Measurements from ENCODE around the gene ATP2B1. TPM values are rescaled to one million over a fixed set of nuclear protein-coding genes. Genes with fewer than 3 reads are reported as not detected.

Gene ATP2B1
- polyA plus RNA-seq, 1 donor: 95.6 TPM

DNA sequence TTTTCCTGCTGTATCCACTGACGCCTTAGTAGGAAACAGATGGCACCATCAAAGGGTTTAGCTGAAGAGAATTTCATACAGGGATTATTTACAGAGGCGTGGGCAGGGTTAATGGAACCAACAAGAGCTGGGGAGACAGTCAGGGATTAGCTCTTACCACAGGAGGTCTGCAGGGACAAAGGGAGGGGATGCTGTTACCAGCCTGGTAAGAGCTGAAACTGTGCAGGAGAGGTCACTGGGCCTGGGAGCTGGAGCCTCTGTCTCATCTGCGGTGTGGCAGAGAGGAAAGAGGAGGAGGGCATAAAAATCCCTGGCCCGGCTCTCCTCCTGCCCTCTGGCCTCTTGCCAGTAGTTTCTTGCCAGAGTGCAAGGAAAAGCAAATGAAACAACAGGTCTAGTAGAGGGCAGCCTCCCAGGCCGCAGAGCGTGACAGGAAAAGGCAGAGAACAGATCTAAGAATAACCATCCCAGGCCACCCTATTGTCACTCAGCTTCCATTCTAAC, 163.9 kb downstream of the ATP2B1 start:
- Histone ChIP-seq H3K27me3 (ENCODE audit: control insufficient read depth, insufficient read depth, low read length) (no peaks in the 10 kb centered on the region), H3K9me3 (ENCODE audit: control insufficient read depth, low read depth, low read length) (no peaks in the 10 kb centered on the region), H3K36me3 (ENCODE audit: control insufficient read depth, insufficient read depth, low read length) (no peaks in the 10 kb centered on the region), H3K27ac (ENCODE audit: low read length) (no peak overlapping the region), H3K4me3 (ENCODE audit: low read length) (no peak overlapping the region), H3K4me1 (ENCODE audit: control insufficient read depth, insufficient read depth, low read length) (peaks cover 5% of the 10 kb centered on the region)
- WGBS (ENCODE audit: insufficient coverage, low lambda C conversion rate): no CpG with 5 or more reads among the region's 6 CpGs
- DNase-seq: no peak

DNA sequence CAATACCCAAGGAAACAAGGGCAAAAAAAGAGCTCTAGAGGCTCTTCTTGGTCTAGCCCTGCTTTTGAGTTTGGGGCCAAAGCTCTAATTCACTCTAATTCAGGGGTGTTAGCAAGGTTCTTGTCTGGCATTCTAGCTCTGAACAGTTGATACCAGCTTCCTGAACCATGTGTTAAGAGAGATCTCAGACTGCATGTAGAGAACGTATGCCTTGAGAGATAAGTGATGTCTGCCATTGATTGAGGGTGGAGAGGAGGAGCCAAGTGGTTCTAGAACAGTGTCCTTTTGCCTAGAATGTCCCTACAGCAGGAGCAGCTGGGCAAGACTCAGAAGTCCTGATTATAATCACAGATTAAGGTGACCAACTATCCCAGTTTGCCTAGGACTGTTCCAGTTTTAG, 164.6 kb downstream of the ATP2B1 start:
- Histone ChIP-seq H3K27ac (ENCODE audit: low read length) (no peak overlapping the region), H3K4me1 (ENCODE audit: control insufficient read depth, insufficient read depth, low read length) (peaks cover 10% of the 10 kb centered on the region), H3K9me3 (ENCODE audit: control insufficient read depth, low read depth, low read length) (no peaks in the 10 kb centered on the region), H3K36me3 (ENCODE audit: control insufficient read depth, insufficient read depth, low read length) (no peaks in the 10 kb centered on the region), H3K27me3 (ENCODE audit: control insufficient read depth, insufficient read depth, low read length) (no peaks in the 10 kb centered on the region), H3K4me3 (ENCODE audit: low read length) (no peak overlapping the region)
- DNase-seq: no peak
- WGBS (ENCODE audit: insufficient coverage, low lambda C conversion rate): no CpG with 5 or more reads among the region's 1 CpG

DNA sequence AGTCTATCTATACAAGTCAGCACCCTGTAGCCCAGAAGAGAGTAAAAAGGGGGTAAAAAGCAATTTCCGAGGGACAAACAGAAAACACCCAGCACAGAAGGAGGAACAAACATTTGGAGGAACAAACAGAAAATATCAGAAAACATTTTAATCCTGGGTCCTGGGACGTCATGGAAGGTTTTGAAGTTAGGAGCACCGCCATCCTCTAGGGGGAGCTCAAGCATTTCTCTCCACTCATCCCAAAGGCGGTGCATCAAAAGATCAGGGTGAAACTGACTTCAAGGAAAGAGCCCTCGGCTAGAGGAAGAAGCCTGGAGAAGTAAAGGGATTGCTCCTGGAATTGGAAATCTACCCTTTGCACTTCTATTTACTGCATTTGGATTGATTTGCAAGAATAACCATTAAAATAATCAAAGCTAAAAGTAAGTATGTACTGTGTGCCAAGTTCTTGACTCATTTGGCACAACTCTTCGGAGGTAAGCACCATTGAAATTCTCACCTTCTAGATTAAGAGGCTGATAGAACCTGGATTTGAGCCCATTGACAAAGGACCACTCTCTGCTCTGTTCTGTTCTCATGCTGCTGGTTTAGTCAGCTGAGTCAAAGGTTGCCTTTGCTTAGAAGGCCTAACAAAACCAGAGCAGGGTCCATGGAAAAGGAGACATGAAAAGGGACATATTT, 165.6 kb downstream of the ATP2B1 start:
- Histone ChIP-seq H3K27me3 (ENCODE audit: control insufficient read depth, insufficient read depth, low read length) (no peaks in the 10 kb centered on the region), H3K4me3 (ENCODE audit: low read length) (no peak overlapping the region), H3K9me3 (ENCODE audit: control insufficient read depth, low read depth, low read length) (no peaks in the 10 kb centered on the region), H3K4me1 (ENCODE audit: control insufficient read depth, insufficient read depth, low read length) (peaks cover 17% of the 10 kb centered on the region), H3K27ac (ENCODE audit: low read length) (no peak overlapping the region), H3K36me3 (ENCODE audit: control insufficient read depth, insufficient read depth, low read length) (no peaks in the 10 kb centered on the region)
- WGBS (ENCODE audit: insufficient coverage, low lambda C conversion rate): 0% methylated on average over 1 of the region's 6 CpGs
- peak; percentile 82 to 86 for DNase-seq

DNA sequence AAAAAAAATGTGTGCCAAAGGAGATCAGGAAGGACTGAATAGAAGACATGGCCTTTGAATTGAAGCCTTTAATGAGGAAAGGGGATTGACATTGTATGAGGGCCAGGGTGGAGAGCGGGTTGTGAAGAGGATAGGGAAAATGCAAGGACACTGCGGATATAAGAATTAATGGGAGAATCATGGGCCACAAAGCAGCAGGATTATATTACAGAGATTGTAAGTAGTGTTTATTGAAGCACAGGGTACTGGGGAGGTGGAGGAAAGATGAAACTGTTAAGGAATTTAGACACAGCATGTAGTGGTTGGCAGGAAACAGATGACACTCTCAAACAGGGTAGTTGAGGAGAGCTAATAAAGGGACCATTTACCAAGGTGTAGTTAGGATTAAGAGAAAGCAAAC, 166.4 kb downstream of the ATP2B1 start:
- WGBS (ENCODE audit: insufficient coverage, low lambda C conversion rate): 100% methylated on average over 2 of the region's 2 CpGs
- no peak overlapping the region for H3K27ac ChIP-seq (ENCODE audit: low read length)
- H3K27me3 ChIP-seq (ENCODE audit: control insufficient read depth, insufficient read depth, low read length): no peaks in the 10 kb centered on the region
- no peak for DNase-seq
- peaks cover 21% of the 10 kb centered on the region for H3K4me1 ChIP-seq (ENCODE audit: control insufficient read depth, insufficient read depth, low read length)
- H3K36me3 ChIP-seq (ENCODE audit: control insufficient read depth, insufficient read depth, low read length): no peaks in the 10 kb centered on the region
- H3K9me3 ChIP-seq (ENCODE audit: control insufficient read depth, low read depth, low read length): no peaks in the 10 kb centered on the region
- no peak overlapping the region for H3K4me3 ChIP-seq (ENCODE audit: low read length)

GRCh38 chr12:89540586-89540985, 168.1 kb downstream of the ATP2B1 start:
- Histone ChIP-seq H3K9me3 (ENCODE audit: control insufficient read depth, low read depth, low read length) (no peaks in the 10 kb centered on the region), H3K4me3 (ENCODE audit: low read length) (no peak overlapping the region), H3K4me1 (ENCODE audit: control insufficient read depth, insufficient read depth, low read length) (peaks cover 26% of the 10 kb centered on the region), H3K36me3 (ENCODE audit: control insufficient read depth, insufficient read depth, low read length) (no peaks in the 10 kb centered on the region), H3K27me3 (ENCODE audit: control insufficient read depth, insufficient read depth, low read length) (no peaks in the 10 kb centered on the region), H3K27ac (ENCODE audit: low read length) (no peak overlapping the region)
- DNase-seq: no peak
- WGBS (ENCODE audit: insufficient coverage, low lambda C conversion rate): 40% methylated on average over 1 of the region's 3 CpGs

DNA sequence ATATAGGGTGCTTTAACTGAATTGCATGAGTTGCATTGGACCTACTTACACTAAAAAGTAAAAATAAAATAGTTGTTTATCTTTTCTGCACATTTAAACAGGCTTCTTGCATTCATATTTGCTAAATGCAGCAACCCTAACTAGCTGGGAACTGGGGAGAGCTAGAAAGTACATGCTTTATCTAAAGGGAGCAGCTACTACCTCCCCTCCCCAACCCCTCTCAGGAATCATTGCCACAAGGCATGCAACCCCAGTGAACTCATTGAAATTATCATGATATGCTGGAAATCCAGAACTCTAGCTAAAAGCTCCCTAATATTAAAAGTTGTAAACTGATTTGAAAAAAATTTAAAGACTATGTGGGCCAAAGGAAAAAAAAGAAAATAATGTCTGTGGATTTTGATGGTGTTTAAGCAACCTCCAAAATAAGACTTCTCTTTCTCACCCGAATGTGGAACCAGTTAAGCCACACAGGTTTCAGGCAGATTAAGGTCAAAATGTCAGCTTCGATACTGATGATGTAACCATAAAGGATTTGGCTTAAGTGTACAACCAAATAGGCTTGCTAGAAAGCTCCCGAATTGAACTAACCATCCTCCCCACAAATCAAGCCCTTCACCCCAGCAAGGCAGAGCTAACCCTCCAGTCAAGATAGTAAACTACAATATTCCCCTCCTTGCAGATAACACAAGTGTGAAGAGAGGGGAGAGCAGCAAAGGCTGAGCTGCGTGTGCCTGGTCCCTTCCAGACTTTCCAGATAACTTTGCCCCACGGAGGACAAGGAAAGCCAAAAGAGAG, 169.0 kb downstream of the ATP2B1 start:
- WGBS (ENCODE audit: insufficient coverage, low lambda C conversion rate): 80% methylated on average over 1 of the region's 5 CpGs
- H3K9me3 ChIP-seq (ENCODE audit: control insufficient read depth, low read depth, low read length): no peaks in the 10 kb centered on the region
- H3K4me1 ChIP-seq (ENCODE audit: control insufficient read depth, insufficient read depth, low read length): peaks cover 26% of the 10 kb centered on the region

GRCh38 chr12:89538897-89539296, 169.7 kb downstream of the ATP2B1 start:
- H3K27ac ChIP-seq (ENCODE audit: low read length): peak overlapping the region; percentile 44

More for the DNA sequence above, 169.0 kb downstream of the ATP2B1 start:
- no peak for DNase-seq
- Histone ChIP-seq H3K4me3 (ENCODE audit: low read length) (no peak overlapping the region), H3K27me3 (ENCODE audit: control insufficient read depth, insufficient read depth, low read length) (no peaks in the 10 kb centered on the region), H3K36me3 (ENCODE audit: control insufficient read depth, insufficient read depth, low read length) (no peaks in the 10 kb centered on the region), H3K27ac (ENCODE audit: low read length) (peak overlapping the region; percentile 14)

More at GRCh38 chr12:89538897-89539296, 169.7 kb downstream of the ATP2B1 start:
- peak; percentile 54 to 73 for DNase-seq
- H3K4me3 ChIP-seq (ENCODE audit: low read length): no peak overlapping the region
- H3K9me3 ChIP-seq (ENCODE audit: control insufficient read depth, low read depth, low read length): no peaks in the 10 kb centered on the region
- WGBS (ENCODE audit: insufficient coverage, low lambda C conversion rate): 37% methylated on average over 2 of the region's 4 CpGs
- peaks cover 26% of the 10 kb centered on the region for H3K4me1 ChIP-seq (ENCODE audit: control insufficient read depth, insufficient read depth, low read length)
- H3K36me3 ChIP-seq (ENCODE audit: control insufficient read depth, insufficient read depth, low read length): no peaks in the 10 kb centered on the region
- no peaks in the 10 kb centered on the region for H3K27me3 ChIP-seq (ENCODE audit: control insufficient read depth, insufficient read depth, low read length)

Other genes with a start within 250 kb of the ATP2B1 start
- 48.7 TPM for gene GALNT4, start 184.0 kb downstream of the ATP2B1 start, polyA plus RNA-seq
- 20.8 TPM for gene POC1B, start 182.8 kb downstream of the ATP2B1 start, polyA plus RNA-seq

Measured in large intestine (tissue), 3 donors.